Stimulated activated CD4-positive, alpha-beta T cell treated with anti-CD3 and anti-CD28 coated beads, Interleukin-2, amount 100 ng/mL, for 24 hours (primary cell): ENCODE results near the gene SERTAD3.
"Not testable (repeated sequence)": the region's sequence is repeated elsewhere in the genome, so short reads cannot be mapped to it uniquely, and the experiment has no call there.

Source experiments
- DNase-seq, 2 donors: peaks; one replicate each; pipeline ENCODE4 v3.0.0-alpha.2; 2020

Gene SERTAD3

DNA sequence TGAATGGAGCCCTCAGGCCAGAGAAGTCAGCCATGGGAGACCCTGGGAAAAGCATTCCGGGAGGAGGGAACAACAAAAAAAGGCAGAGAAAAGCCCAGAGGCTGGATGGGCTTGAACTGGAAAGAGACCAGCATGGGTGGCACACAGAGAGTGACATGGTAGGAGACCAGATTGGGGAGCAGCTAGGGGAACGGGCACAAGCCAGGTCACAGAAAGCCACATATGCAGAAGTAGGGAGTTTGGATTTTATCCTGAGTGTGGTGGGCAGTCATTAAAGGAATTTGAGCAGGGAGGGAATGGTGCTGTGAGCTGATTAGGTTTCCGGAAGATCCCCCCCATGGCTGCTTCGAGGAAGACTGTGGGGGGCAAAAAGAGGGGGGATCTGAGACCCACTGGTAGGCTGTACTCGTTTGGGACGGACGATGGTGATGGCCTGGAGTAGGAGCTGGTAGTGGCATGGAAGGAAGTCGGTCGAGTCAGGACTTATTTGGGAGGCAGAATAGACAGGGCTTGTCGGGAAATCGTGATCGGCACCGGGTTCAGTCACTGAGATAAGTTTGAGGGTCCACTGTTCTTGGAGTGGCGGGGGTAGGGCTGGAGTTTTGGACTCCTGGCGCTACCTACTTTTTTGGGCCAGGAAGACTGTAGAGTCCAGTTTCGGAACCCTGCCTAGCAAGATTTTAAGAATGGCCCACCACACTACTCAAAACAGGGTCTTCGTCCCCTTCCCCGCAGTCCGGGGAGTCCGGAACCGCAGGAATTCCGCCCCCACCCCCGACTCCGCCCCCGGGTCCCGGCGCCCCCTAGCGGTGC is 19.3 kb downstream of the SERTAD3 start:
- peak; percentile 19 to 35 for DNase-seq

DNA sequence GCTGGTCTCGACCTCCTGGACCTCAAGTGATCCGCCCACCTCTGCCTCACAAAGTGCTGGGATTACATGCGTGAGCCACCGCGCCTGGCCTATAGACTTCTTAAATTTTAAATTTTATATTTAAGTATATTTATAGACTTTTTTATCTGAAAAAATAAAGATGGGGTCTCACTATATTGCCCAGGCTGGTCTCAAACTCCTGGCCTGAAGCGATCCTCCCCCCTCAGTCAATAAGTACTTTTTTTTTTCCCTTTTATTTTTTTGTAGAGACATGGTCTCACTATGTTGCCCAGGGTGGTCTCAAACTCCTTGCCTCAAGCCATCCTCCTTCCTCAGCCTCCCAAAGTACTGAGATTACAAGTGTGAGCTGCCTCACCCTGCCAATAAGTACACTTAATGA is 20.2 kb downstream of the SERTAD3 start:
- DNase-seq: no peak

DNA sequence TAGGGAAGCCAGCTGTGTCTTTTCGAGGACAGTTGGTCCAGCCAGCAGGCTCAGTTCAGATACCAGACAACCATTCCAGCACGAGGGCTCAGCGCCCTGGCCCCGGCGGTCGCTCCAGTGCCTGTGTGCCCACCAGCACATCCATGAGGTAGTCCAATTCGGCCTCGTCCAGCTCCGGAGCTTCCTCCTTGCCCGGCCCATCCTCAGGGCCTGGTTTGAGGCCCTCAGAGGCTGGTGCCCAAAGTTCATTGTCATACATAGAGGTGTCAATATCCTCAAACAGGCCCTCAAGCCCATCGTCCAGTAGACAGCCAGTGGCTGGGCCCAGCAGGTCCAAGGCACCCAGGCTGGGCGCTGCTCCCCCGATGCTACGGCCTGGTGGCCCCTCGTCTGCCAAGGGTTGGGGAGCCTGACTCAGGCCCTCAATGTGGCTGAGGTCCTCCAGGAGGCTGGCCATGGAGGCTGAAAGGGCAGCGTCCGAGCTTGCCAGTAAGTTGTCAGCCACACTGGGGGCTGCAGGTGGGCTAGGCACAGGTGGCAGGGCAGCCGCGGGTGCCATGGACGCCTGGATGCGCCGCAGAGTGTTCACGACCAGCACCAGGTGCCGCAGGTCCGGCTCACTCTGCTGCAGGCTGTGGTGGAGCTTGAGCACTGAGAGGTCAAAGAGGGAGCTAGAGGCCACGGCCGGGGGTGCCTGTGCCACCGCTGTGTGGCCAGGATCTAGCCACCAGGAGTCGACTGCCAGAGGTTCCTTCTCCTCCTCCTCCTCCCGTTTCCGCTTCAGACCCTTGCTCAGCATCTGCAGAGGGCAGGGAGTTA is 21.2 kb downstream of the SERTAD3 start:
- DNase-seq: no peak

DNA sequence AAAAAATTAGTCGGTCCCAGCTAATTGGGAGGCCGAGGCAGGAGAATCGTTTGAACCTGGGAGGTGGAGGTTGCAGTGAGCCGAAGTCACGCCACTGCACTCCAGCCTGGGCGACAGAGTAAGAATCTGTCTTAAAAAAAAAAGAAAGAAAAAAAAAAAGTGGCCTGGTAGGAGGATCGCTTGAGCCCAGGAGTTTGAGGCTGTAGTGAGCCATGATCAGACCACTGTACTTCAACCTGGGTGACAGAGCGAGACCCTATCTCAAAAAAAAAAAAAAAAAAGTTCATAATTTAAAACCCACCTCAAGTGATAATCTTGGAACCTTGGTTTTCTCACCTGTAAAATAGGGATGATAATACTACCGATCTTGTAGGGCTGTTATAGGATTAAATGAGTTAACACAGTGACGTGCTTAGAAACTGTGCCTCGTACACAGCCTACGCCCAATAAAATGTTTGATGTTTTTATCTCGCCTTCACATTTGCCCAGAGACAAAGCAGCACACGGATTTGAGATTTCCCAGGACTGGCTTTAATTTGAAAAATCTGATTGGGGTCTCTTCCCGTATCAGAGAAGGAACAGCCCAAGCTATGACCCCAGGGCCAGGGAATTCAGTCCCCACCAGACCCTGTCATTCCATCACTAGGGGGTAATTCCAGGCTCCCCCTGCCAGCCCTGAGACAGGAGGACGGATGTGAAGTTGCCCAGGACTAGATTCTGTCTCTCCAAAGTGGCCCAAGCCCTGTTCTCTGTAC is 22.0 kb downstream of the SERTAD3 start:
- DNase-seq: no peak

DNA sequence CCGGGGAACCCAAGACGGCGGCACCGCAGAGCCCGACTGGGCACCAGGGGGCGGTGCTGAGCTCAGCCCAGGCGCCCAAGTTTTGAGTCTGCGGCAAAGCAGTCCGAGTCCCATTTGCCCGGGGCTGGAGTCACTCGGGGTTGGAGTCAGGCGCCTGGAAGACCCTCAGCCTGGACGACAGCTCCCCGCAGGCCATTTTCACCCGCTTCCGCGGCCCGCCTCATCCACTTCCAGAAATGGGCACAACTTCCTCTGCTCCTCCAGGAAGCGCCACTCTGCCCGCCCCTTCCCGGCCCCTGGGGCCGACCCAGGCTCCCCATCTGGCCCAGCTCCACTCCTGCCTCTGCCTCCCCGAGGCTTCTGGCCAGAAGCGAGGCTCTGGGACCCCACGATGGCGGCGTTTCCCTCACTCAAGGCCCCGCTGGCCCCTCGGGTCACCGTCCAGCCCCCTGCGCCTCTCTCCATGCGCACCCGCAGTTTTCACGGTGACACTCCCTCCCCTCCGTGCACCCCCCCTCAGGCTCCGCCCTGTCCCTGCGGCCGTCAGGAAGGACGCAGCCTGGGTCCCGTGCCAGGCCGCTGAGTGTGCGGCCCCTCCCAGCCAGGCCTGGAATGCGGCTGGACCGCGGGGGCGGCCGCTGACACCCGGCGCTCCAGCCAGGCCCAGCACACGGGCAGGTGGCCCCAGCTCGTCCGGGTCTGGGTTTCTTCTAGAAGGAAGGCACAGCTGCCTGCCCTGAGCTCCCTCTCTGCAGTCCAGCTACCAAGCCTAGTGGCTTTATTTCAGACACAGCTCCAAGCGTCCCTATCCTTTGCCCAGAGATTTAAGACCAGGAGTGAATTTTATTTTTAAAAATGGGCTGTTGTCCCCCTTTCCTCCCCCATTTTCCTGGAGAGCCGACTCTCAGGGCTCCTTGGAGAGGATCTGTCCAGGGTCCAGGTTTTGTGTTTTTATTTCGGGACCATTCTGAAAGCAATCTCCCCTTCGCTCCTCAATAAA is 23.1 kb downstream of the SERTAD3 start:
- DNase-seq: peak; percentile 77 to 81

DNA sequence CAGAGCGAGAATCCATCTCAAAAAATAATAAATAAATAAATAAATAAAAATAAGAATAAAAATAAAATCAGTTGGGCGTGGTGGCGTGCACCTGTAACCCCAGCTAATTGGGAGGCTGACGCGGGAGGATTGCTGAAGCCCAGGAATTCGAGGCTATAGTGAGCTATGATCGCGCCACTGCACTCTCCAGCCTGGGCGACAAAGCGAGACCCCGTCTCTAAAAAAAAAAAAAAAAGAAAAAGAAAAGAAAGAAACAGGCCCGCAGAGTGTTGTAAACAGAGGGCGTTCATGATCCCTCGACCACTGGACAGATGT is 23.7 kb downstream of the SERTAD3 start:
- no peak for DNase-seq

DNA sequence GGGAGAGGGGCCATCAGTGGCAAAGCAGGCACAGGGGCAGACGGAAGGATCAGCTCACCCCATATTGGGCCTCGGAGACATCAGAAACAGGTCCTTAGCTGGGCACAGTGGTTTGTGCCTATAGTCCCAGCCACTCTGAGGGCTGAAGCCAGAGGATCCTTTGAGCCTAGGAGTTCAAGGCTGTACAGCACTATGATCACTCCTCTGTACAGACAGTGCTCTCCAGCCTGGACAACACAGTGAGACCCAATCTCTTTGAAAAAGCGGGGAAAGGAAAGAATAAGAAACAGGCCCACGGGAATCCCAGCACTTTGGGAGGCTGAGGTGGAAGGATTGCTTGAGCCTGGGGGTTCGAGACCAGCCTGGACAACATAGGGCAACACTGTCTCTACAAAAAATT is 24.4 kb downstream of the SERTAD3 start:
- no peak for DNase-seq

DNA sequence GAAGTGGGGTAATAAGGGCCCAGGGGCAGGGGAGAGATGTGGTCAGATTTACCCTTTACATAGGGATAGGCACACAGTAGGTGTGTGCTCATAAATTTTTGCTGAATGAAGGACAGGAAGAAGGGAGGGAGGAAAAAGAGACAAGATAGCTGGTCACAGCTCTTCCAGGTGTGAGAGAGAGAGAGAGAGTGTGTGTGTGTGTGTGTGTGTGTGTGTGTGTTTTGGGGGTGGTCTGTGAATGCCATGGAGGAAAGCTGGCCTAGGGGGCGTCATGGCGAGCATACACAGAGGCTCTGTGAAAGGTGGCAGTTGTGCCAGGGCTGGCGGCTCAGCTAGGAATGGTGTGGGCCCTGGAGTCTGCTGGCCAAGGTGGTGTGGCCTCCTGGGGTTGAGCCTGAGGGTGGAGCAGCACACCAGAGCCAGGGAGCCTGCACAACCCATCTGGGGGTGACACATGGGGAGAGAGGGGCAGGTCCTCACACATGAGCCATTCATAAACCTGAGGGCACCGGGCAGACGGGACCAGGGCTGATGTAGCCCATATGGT is 25.0 kb downstream of the SERTAD3 start:
- no peak for DNase-seq

DNA sequence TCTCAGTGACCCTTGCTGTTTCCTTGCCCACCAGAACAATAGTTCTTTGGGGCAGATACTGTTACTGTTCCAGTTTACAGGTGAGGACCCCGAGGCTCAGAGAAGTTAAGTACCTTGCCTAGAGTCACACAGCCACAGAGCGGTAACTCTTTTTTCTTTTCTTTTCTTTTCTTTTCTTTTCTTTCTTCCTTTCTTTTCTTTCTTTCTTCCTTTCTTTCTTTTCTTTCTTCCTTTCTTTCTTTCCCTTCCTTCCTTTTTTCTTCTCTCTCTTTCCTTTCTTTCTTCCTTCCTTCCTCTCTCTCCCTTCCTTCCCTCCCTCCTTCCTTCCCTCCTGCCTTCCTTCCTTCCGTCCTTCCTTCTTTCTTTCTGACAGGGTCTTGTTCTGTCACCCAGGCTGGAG is 26.1 kb downstream of the SERTAD3 start:
- no peak for DNase-seq

DNA sequence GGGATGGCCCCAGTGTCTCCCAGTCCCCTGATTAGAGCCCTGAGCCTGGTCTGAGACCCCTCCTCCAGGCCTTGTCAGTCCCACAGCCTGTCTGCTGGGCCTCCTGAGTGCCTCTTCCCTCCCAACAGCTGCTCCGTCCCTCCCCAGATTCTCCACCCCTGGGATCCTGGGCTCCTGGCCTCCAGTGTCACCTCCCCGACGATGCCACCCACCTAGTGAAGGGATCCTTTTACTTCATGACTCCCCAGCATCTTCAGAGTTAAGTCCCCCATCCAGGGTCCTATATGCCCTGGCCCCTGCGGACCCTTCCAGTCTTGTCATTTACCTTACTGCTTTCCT is 26.5 kb downstream of the SERTAD3 start:
- no peak for DNase-seq

DNA sequence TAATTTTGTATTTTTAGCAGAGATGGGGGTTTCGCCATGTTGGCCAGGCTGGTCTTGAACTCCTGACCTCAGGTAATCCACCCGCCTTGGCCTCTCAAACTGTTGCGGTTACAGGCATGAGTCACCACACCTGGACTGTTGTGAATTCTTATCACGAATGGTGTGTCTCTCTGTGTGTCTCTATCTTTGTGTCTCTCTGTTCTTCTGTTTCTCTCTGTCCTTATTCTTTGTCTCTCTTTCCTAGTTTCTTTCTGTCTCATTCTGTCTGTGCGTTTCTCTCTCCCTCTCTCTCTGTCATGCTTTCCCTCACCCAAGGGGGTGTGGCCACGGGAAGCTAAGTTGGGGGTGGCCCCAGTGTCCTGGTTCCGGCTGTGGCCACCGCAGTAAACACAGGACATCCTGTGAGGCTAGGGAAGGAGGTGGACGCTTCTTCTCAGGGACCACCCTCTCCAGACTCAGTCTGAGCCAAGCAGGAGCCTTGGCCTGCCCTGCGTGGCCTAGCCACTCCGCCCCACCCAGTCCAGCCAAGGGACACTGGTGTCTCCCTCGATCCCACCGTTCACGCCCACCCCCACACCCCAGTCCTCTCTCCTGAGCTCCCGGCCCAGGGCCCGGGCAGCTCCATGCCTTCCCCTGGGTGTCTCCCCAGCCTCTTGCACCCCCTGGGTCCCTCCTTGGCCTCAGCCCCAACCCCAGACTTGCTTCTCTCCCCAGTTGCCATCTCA is 27.1 kb downstream of the SERTAD3 start:
- no peak for DNase-seq

DNA sequence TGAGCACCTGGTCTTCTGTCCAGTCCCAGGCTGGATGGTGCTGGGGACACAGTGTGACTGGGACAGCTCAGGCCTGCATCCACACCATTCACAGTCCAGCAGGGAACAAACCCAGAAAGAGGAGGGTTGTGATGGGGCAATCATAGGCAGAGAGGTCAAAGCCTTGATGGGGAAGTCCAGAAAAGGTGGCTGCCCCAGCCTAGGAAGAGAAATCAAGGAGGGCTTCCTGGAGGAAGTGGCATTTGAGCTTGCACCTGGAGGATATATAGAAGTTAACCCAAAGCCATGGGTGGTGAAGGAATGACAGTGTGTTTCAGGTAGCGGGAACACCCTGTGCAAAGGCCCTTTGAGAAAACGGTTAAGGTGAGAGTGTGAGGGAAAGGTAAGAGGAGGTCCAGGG is 28.4 kb downstream of the SERTAD3 start:
- DNase-seq: no peak

DNA sequence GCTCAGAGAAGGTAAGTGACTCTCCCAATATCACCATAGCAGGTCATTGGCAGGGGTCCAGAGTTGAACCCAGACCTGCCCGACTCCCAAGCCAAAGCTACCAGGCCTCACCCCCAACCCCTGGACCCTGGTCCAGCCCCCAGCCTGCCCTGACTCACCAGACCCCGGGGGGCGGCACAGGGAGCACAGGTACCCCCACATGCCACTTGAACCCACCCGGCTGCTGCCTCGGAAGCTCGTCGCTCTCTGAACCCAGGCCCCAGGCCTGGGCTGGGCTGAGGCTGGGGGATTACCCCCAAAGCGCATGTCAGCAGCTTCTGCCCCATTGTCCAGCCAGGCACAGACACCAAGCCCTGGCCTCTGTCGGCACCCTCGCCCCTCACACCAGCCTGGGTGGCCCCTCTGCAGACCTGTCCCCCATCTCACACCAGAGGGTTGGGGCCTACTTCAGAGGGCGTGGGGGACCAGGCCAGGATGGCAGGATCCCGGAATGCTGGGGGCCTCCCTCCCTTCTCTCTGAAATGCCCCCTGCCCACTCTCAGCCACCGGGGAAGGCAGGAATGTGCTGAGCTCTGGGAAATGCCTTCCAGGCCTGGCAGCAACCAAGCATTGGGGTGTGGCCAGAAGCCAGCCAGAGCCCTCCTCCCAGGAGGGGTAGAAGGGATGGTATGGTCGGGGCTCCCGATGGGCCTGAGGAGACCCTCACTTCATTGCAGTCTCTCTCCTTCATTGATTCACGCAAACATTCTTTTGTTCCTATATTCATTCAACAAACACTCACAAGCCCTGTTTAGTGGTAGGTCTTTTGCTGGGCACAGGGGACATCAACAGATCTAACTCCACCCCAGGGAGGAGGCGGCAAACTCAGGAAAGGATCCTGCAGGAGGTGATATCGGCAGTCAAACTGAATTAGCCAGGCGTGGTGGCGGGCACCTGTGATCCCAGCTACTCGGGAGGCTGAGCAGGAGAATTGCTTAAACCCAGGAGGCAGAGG is 29.3 kb downstream of the SERTAD3 start:
- no peak for DNase-seq

DNA sequence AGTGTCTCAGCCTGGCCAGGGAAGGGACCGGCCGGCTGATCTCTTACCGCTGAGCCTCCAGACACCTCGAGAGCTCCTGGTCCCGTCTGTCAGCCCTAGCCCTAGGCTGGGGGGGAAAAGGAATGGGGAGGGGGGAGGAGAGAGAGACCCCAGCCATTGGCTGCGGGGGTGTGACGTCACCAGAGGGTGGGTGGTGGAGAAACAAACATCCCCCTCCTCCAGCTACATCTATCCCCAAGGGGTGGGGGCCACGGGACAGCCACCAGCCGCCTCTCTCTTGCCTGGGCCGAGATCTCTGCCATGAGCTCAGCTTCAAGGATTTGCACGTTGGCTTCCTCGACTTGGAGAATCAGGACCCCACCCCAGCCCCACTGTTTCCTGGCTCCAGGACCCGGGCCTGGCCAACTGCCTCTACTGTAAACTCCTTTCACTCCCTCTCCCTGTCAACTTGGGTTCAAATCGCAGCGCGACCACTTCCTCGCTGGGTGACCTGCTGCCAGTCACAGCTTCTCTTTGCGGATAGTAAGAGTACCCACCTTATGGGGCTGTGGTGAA is 30.8 kb downstream of the SERTAD3 start, which contains the start of gene PRX:
Gene PRX (minus strand): TSS at position 88 of the 555 bp plus-strand sequence. CDS start 5,446 bp downstream, outside the sequence.
- no peak for DNase-seq

DNA sequence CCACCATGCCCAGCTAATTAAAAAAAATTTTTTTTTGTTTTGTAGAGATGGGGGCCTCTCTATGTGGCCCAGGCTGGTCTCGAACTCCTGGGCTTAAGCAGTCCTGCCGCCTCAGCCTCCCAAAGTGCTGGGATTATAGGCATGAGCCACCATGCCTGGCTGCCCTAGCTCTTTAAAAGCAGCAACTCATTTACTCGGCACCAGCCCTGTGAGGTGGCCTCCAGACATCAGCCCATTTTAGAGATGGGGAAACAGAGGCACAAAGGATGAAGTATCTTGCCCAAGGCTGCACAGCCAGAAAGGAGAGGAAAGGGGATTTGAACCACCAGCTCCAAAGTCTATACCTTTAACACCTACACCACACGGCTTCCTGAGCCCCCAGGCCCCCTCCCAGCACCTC is 31.3 kb downstream of the SERTAD3 start:
- no peak for DNase-seq

DNA sequence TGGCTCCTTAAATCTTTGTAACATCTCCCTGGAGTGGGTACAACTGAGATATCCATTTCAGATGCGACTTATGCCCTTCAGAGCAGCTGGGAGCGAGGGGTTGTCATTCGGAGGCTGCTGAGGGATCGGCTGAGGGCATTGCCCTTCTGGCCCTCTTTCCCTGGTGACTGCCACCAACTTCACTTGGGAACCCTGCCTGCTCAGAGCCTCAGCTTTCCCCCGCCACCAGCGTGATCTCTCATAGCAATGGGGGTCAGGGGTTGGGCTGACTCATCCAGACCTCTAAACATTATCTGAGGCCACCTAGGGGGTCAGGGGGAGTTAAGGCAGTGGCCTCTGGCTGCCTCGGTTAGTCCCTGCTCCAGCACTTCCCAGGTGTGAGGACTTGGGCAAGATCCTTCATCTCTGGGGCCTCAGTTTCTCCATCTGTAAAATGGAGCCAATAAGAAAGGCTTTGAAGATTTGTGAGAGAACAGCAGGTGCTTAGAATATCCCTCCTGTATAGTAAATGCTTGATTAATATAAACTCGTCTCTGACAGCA is 32.1 kb downstream of the SERTAD3 start:
- DNase-seq: no peak

DNA sequence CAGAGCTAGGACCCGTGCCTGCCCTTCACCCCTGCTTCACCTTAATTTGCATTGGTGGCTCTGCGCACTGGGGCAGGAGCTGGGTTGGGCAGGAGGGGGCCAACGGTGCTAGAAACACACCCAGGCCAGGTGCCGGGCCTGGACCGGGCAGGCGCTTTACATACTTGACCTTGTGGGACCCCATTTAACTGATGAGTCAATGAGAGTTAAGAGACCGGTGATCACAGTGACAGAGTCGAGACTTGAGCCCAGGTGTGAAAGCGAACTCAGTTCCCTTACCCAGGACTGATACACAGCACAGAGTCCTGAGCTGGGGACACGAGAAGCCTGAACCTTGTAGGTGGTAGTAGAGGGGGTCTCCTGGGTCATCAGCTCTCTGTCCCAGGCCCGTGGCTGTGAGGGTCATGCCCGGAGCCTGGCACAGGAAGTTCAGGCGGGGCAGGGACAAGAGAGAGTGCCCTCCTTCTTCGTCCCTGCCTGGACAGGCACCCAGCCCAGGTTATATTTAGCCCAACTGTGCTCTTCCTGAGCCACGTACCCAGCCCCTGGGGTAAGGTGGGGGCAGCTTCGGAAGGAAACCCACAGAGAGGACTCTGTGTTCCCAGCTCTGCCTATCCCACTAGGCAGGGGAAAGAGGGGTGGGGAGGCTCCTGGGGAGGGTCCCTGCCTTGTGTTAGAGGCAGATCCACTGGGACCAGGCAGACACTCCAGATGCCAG is 32.9 kb downstream of the SERTAD3 start:
- no peak for DNase-seq

DNA sequence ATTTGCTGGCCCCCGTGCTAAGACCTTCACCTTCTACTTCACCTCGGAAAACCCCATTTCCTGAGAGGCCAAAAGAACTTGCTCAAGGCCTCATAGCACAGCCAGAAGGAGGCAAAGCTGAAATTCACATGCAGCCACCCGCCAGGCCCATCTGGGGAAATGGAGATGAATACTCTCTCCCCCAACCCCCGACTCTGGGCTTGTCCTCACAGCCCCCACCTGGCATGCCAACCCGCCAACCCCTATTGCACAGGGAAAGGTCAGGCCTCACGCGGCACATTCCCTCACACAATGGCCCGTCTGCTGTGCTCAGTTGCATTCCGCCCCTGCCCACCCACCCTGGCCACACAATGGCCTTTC is 34.1 kb downstream of the SERTAD3 start:
- DNase-seq: no peak

DNA sequence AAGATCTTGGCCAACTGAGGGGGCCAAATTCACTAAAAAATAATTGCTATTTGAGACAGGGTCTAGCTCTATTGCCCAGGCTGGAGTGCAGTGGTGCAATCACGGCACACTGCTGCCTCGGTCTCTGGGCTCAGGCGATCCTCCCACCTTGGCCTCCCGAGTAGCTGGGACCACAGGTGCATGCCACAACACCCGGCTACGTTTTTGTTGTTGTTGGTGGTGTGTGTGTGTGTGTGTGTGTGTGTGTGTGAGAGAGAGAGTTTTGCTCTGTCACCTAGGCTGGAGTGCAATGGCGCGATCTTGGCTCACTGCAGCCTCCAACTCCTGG is 35.6 kb downstream of the SERTAD3 start:
- not testable (repeated sequence) for DNase-seq
